SK-N-SH treated with all-trans-retinoic acid at 6 μM for 48 hours (cell line): ENCODE measurements around the gene RING1.

Experiments
- ATAC-seq: fragments of 200-7000 bp; cut with Tn5 transposase; 3 replicates; pipeline ENCODE4 v1.9.1; 2020; ENCODE audit warnings: mild to moderate bottlenecking, moderate library complexity
- ARNTL ChIP-seq: fragments of 450-650 bp; formaldehyde crosslinking; IDR thresholded peaks from 2 replicates; pipeline ENCODE4 v1.5.0; 2020; ENCODE audit warnings: low read depth, mild to moderate bottlenecking, moderate library complexity, borderline replicate concordance
- BACH2 ChIP-seq: fragments of 250-450 bp; sonication (Bioruptor Pico); IDR thresholded peaks from 2 replicates; pipeline ENCODE4 v1.9.0; 2021; ENCODE audit warnings: mild to moderate bottlenecking, borderline replicate concordance
- CREB5 ChIP-seq: fragments of 250-450 bp; sonication (Bioruptor Pico); IDR thresholded peaks from 2 replicates; pipeline ENCODE4 v1.5.1; 2020; ENCODE audit warnings: low read depth, mild to moderate bottlenecking, moderate library complexity
- ESRRG ChIP-seq: fragments of 250-450 bp; sonication (Bioruptor Pico); IDR thresholded peaks from 2 replicates; pipeline ENCODE4 v1.6.1; 2021; ENCODE audit warnings: mild to moderate bottlenecking
- GLIS3 ChIP-seq: fragments of 250-450 bp; sonication (Bioruptor Pico); IDR thresholded peaks from 2 replicates; pipeline ENCODE4 v1.5.0; 2020; ENCODE audit warnings: mild to moderate bottlenecking, moderate library complexity
- ISL1 ChIP-seq: fragments of 250-450 bp; sonication (Bioruptor Pico); IDR thresholded peaks from 2 replicates; pipeline ENCODE4 v2.1.2; 2022; ENCODE audit warnings: mild to moderate bottlenecking, moderate library complexity
- POU6F1 ChIP-seq: fragments of 250-450 bp; sonication (Bioruptor Pico); IDR thresholded peaks from 2 replicates; pipeline ENCODE4 v1.8.0; 2021; ENCODE audit warnings: low read depth, mild to moderate bottlenecking, moderate library complexity, borderline replicate concordance
- PPARA ChIP-seq: fragments of 250-450 bp; sonication (Bioruptor Pico); IDR thresholded peaks from 2 replicates; pipeline ENCODE4 v1.5.0; 2020; ENCODE audit warnings: mild to moderate bottlenecking, borderline replicate concordance
- RARB ChIP-seq: fragments of 250-450 bp; sonication (Bioruptor Pico); IDR thresholded peaks from 2 replicates; pipeline ENCODE4 v1.8.0; 2021; ENCODE audit warnings: mild to moderate bottlenecking, moderate library complexity
- SNAI2 ChIP-seq: fragments of 250-450 bp; sonication (Bioruptor Pico); IDR thresholded peaks from 2 replicates; pipeline ENCODE4 v1.5.0; 2020; ENCODE audit warnings: mild to moderate bottlenecking, moderate library complexity
- TCF4 ChIP-seq: fragments of 250-450 bp; sonication (Bioruptor Pico); IDR thresholded peaks from 2 replicates; pipeline ENCODE4 v1.8.0; 2021; ENCODE audit warnings: mild to moderate bottlenecking, moderate library complexity, borderline replicate concordance
- TOX ChIP-seq: fragments of 250-450 bp; sonication (Bioruptor Pico); IDR thresholded peaks from 2 replicates; pipeline ENCODE4 v1.8.0; 2021; ENCODE audit warnings: mild to moderate bottlenecking, moderate library complexity, borderline replicate concordance
- TSHZ2 ChIP-seq: fragments of 250-450 bp; sonication (Bioruptor Pico); IDR thresholded peaks from 2 replicates; pipeline ENCODE4 v1.5.0; 2020; ENCODE audit warnings: mild to moderate bottlenecking, moderate library complexity
- ZC3H10 ChIP-seq: fragments of 250-450 bp; sonication (Bioruptor Pico); IDR thresholded peaks from 2 replicates; pipeline ENCODE4 v1.5.1; 2021; ENCODE audit warnings: mild to moderate bottlenecking, moderate library complexity
- ZFP3 ChIP-seq: fragments of 250-450 bp; sonication (Bioruptor Pico); IDR thresholded peaks from 2 replicates; pipeline ENCODE4 v1.5.0; 2020; ENCODE audit warnings: mild to moderate bottlenecking, moderate library complexity
- ZFP30 ChIP-seq: fragments of 450-650 bp; formaldehyde crosslinking; IDR thresholded peaks from 2 replicates; pipeline ENCODE4 v1.5.0; 2022; ENCODE audit warnings: mild to moderate bottlenecking, moderate library complexity
- ZNF565 ChIP-seq: fragments of 450-650 bp; formaldehyde crosslinking; conservative IDR thresholded peaks from 2 replicates; pipeline ENCODE4 v1.5.0; 2020; ENCODE audit warnings: low read depth, mild to moderate bottlenecking, moderate library complexity
- ZNF70 ChIP-seq: fragments of 450-650 bp; formaldehyde crosslinking; IDR thresholded peaks from 2 replicates; pipeline ENCODE4 v1.5.0; 2020; ENCODE audit warnings: mild to moderate bottlenecking, moderate library complexity
- ZNF8 ChIP-seq: fragments of 450-650 bp; formaldehyde crosslinking; IDR thresholded peaks from 2 replicates; pipeline ENCODE4 v1.5.0; 2020; ENCODE audit warnings: mild to moderate bottlenecking, moderate library complexity
- TF ChIP-seq, protein P1 (sequence below): fragments of 250-450 bp; sonication (Bioruptor Pico); IDR thresholded peaks from 2 replicates; pipeline ENCODE4 v1.8.0; 2020; ENCODE audit warnings: mild to moderate bottlenecking, moderate library complexity, borderline replicate concordance
- TF ChIP-seq, protein P2 (sequence below): fragments of 250-450 bp; sonication (Bioruptor Pico); IDR thresholded peaks from 2 replicates; pipeline ENCODE4 v1.5.1; 2021; ENCODE audit warnings: mild to moderate bottlenecking, moderate library complexity

Gene RING1

DNA sequence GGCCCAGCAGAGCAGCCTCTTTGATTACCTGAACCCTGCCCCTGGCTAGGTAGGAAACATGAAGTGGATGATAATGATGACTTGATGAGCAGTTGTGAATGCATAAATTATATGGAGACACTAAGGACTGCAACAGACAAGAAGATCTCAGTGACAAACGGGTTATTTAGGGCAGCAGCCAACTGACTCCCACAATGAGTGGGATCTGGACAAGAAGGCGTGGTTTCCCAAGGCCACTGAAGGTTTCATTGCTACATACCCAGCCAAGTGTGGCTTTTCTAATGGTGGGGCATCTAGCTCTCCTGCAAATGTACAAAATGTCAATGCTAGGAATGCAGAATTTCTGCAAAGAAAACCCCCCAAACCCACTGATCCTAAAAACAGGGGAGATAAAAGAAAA is 29.4 kb downstream of the RING1 start:
- TF ChIP-seq ZFP30 (no peak), TCF4 (CRISPR knock-in tag) (no peak), BACH2 (no peak), SNAI2 (CRISPR knock-in tag) (no peak), ZC3H10 (CRISPR knock-in tag) (no peak), ZNF8 (CRISPR knock-in tag) (no peak), GLIS3 (CRISPR knock-in tag) (no peak), TOX (CRISPR knock-in tag) (no peak), TSHZ2 (CRISPR knock-in tag) (no peak), ESRRG (CRISPR knock-in tag) (no peak), RARB (CRISPR knock-in tag) (no peak), ISL1 (CRISPR knock-in tag) (no peak)
- TF ChIP-seq, protein P1, sequence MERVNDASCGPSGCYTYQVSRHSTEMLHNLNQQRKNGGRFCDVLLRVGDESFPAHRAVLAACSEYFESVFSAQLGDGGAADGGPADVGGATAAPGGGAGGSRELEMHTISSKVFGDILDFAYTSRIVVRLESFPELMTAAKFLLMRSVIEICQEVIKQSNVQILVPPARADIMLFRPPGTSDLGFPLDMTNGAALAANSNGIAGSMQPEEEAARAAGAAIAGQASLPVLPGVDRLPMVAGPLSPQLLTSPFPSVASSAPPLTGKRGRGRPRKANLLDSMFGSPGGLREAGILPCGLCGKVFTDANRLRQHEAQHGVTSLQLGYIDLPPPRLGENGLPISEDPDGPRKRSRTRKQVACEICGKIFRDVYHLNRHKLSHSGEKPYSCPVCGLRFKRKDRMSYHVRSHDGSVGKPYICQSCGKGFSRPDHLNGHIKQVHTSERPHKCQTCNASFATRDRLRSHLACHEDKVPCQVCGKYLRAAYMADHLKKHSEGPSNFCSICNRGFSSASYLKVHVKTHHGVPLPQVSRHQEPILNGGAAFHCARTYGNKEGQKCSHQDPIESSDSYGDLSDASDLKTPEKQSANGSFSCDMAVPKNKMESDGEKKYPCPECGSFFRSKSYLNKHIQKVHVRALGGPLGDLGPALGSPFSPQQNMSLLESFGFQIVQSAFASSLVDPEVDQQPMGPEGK (CRISPR knock-in tag) = no peak
- ATAC-seq = no peak

GRCh38 chr6:33241968-33242367 is 33.7 kb downstream of the RING1 start:
- ATAC-seq = no peak
- TF ChIP-seq ZFP3 (no peak), ZNF70 (no peak), ARNTL (CRISPR knock-in tag) (no peak), RARB (CRISPR knock-in tag) (no peak), ZNF8 (CRISPR knock-in tag) (no peak), ESRRG (CRISPR knock-in tag) (no peak), POU6F1 (CRISPR knock-in tag) (no peak), ZNF565 (no peak), PPARA (CRISPR knock-in tag) (no peak)

GRCh38 chr6:33243476-33243875 is 35.2 kb downstream of the RING1 start:
- TF ChIP-seq, protein P2, sequence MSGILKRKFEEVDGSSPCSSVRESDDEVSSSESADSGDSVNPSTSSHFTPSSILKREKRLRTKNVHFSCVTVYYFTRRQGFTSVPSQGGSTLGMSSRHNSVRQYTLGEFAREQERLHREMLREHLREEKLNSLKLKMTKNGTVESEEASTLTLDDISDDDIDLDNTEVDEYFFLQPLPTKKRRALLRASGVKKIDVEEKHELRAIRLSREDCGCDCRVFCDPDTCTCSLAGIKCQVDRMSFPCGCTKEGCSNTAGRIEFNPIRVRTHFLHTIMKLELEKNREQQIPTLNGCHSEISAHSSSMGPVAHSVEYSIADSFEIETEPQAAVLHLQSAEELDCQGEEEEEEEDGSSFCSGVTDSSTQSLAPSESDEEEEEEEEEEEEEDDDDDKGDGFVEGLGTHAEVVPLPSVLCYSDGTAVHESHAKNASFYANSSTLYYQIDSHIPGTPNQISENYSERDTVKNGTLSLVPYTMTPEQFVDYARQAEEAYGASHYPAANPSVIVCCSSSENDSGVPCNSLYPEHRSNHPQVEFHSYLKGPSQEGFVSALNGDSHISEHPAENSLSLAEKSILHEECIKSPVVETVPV = no peak
- TF ChIP-seq RARB (CRISPR knock-in tag) (no peak), ZFP3 (no peak), ZNF565 (no peak), ZC3H10 (CRISPR knock-in tag) (no peak), CREB5 (CRISPR knock-in tag) (no peak), ZFP30 (no peak)
- no peak for ATAC-seq
